ENCODE measurements around the gene ANO2.

ANO2 gene

GRCh38 chr12:5784462-5785130 is 160.5 kb downstream of the ANO2 start:
- TF ChIP-seq CTCF (IDR thresholded peaks at IDR 0.05; ENCODE audit: low read depth, low read length, missing control alignments): no peak
- in situ Hi-C loops (cut with HindIII; ENCODE audit: low sequenced_read_pairs): no loop called here
- no peak for DNase-seq (ENCODE audit: low read depth)
- H3K4me3 ChIP-seq (ENCODE audit: low read depth, low read length): no peak overlapping the region

GRCh38 chr12:5783289-5783920 is 161.7 kb downstream of the ANO2 start:
- no peak for TF ChIP-seq CTCF (IDR thresholded peaks at IDR 0.05; ENCODE audit: low read depth, low read length, missing control alignments)
- no peak overlapping the region for H3K4me3 ChIP-seq (ENCODE audit: low read depth, low read length)
- no peak for DNase-seq (ENCODE audit: low read depth)
- in situ Hi-C loops (cut with HindIII; ENCODE audit: low sequenced_read_pairs): no loop called here

- no peak overlapping the region for H3K4me3 ChIP-seq (ENCODE audit: low read depth, low read length)
- TF ChIP-seq CTCF (IDR thresholded peaks at IDR 0.05; ENCODE audit: low read depth, low read length, missing control alignments): no peak
- no peak for DNase-seq (ENCODE audit: low read depth)
- in situ Hi-C loops (cut with HindIII; ENCODE audit: low sequenced_read_pairs): no loop called here
These were observed 164.5 kb downstream of the ANO2 start for GRCh38 chr12:5780536-5780935.

DNA sequence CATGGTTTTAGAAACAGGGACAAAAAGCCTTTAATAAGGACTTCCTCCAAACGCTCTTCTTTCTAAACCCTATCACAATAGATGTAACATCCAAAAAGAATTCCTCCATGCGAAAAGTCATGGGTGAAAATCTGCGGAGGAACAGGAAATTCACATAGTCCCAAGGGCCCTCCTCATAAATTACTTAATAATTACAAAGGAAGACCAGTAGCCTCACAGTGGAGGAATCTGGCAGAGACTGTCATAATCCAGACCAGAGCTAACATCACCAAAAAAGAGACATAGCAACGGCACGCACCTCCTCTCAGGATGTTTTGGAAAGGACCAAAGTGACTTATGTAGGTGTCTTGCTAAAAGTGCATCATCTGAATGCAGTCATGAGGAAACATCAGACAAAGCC is 165.7 kb downstream of the ANO2 start:
- no peak for DNase-seq (ENCODE audit: low read depth)
- no peak for TF ChIP-seq CTCF (IDR thresholded peaks at IDR 0.05; ENCODE audit: low read depth, low read length, missing control alignments)
- in situ Hi-C loops (cut with HindIII; ENCODE audit: low sequenced_read_pairs): no loop called here
- H3K4me3 ChIP-seq (ENCODE audit: low read depth, low read length): no peak overlapping the region

DNA sequence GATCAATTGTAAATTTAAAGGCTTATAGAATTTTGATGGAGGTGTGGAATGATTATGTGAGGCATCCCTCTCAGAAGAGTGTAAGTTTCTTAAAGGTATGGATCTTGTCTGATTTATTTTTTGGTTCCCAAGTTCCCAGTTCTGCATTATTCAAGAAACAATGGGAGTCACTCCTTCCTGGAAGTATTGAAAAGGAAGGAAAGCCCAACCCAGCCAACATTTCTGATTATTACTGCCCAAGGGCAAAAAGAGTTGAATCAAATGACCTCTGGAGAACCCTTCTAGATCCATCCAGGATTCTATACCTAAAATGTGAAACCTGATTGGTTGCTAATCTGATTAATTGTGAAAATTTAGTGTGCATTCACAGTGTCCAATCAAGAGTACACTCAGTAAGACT is 166.2 kb downstream of the ANO2 start:
- in situ Hi-C loops (cut with HindIII; ENCODE audit: low sequenced_read_pairs): no loop called here
- no peak for TF ChIP-seq CTCF (IDR thresholded peaks at IDR 0.05; ENCODE audit: low read depth, low read length, missing control alignments)
- no peak overlapping the region for H3K4me3 ChIP-seq (ENCODE audit: low read depth, low read length)
- DNase-seq (ENCODE audit: low read depth): no peak

DNA sequence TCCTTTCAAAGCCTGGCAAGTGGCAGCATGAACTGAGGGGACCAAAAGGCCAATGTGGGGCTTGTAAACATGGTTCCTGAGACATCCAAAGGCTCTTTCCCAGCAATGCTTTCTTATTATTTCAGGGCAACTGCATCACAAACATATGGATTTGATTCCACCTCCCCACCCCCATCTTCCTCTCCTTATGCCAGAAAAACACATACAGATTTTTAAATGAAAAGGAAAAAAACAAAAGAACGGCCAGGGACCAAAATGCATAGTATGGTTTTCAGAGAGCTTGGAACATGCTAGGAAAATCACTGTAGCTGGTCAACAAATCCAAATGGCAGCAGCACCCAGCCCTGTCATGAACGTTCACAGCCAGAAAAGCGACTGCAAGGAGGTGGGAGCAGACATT is 167.6 kb downstream of the ANO2 start:
- no peak overlapping the region for H3K4me3 ChIP-seq (ENCODE audit: low read depth, low read length)
- DNase-seq (ENCODE audit: low read depth): no peak
- in situ Hi-C loops (cut with HindIII; ENCODE audit: low sequenced_read_pairs): no loop called here
- no peak for TF ChIP-seq CTCF (IDR thresholded peaks at IDR 0.05; ENCODE audit: low read depth, low read length, missing control alignments)

Measured in astrocyte of the cerebellum (primary cell).